ENCODE measurements around the gene MYL1.

DNA sequence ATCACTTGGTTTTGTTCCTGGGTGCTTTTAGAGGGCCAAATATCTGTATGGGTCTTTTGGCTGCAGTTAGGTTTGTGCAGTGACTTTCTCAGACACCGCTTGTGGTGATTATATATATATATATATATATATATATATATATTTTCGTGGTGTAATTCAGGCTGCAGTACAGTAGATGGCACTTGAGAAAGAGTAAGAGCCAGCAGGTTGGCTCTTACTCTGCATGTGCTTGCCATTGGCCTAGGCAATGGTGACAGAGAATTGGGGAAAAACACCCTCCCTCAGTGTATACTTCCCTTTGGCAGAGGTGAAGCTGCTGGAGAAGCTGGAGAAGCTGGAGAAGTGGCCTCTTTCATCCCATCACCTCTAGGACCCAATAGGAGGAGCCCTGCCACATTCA is 22.2 kb upstream of the MYL1 start:
- TF ChIP-seq SIN3A (IDR thresholded peaks at IDR 0.05; ENCODE audit: low read depth) = no peak
- no peak for TF ChIP-seq POLR2A (IDR thresholded peaks at IDR 0.05; ENCODE audit: borderline replicate concordance, extremely low read depth, insufficient read depth, insufficient read length)
- TF ChIP-seq YY1 (IDR thresholded peaks at IDR 0.05; ENCODE audit: extremely low read depth, insufficient replicate concordance, low read depth, low read length) = no peak
- no peak for TF ChIP-seq POLR2AphosphoS5 (IDR thresholded peaks at IDR 0.05; ENCODE audit: low read depth, low read length)
- TF ChIP-seq EZH2 (IDR thresholded peaks at IDR 0.05) = no peak

Data from HCT116 (cell line).